B cell (primary cell): ENCODE data around the gene NRL. TPM values are rescaled to one million over a fixed set of nuclear protein-coding genes. Genes with fewer than 3 reads are reported as not detected.

Experiments
- ATAC-seq: fragments of 200-7000 bp; cut with Tn5 transposase; one replicate; pipeline ENCODE4 v1.10.0; 2021; ENCODE audit warnings: low read depth, mild to moderate bottlenecking, moderate number of reproducible peaks, moderate library complexity
- CTCF ChIA-PET: fragments of 350-600 bp; sonication (Branson Sonifier 250); formaldehyde crosslinking; loops from one replicate; lab custom pipeline; 2021; ENCODE audit warnings: antibody characterized with exemption, inconsistent platforms; lab: Charles Lee
- POLR2A ChIA-PET: fragments of 350-600 bp; sonication (Branson Sonifier 250); formaldehyde crosslinking; loops from one replicate; lab custom pipeline; 2021; ENCODE audit warnings: antibody characterized with exemption; lab: Charles Lee
- DNase-seq: peaks from one replicate; pipeline ENCODE4 v3.0.0; 2013
- H2AFZ ChIP-seq: 2 replicates; pipeline ENCODE4 v1.6.1; 2012; ENCODE audit warnings: mild to moderate bottlenecking, low read depth, low read length; ENCODE audit not compliant: insufficient read depth, poor library complexity, severe bottlenecking
- H3K27ac ChIP-seq, 2 donors: 1 replicate in 1 of 2; 2 replicates in 1 of 2; pipeline ENCODE4 v1.5.1; 2012 to 2013; ENCODE audit warnings: low read length in 2 of 2, mild to moderate bottlenecking in 2 of 2, moderate library complexity in 1 of 2
- H3K27me3 ChIP-seq, 4 experiments: fragments of 200-600 bp in 1 of 4; sonication (generic) in 1 of 4; replicated peaks in 1 of 4; 1 replicate in 2 of 4; 2 replicates in 2 of 4; pipeline versions ENCODE4 v1.6.1 to v1.7.0; 2013 to 2016; ENCODE audit warnings: low read length in 3 of 4, mild to moderate bottlenecking in 2 of 4, mixed read lengths in 1 of 4, moderate library complexity in 1 of 4; ENCODE audit not compliant: insufficient read depth in 4 of 4, control insufficient read depth in 3 of 4; ENCODE audit errors: control extremely low read depth in 1 of 4
- H3K36me3 ChIP-seq, 2 experiments: replicated peaks in 1 of 2; 1 replicate in 1 of 2; 2 replicates in 1 of 2; pipeline versions ENCODE4 v1.6.1 to v1.7.1; 2013; ENCODE audit warnings: low read length in 1 of 2; ENCODE audit not compliant: insufficient read depth in 2 of 2, control insufficient read depth in 1 of 2; ENCODE audit errors: control extremely low read depth in 1 of 2, extremely low read depth in 1 of 2
- H3K4me1 ChIP-seq, 2 donors: fragments of 200-600 bp in 1 of 2; sonication (generic) in 1 of 2; 1 replicate in 1 of 2; 2 replicates in 1 of 2; pipeline versions ENCODE4 v1.5.1 to v1.6.1; 2013 to 2017; ENCODE audit warnings: low read length in 2 of 2; ENCODE audit not compliant: control insufficient read depth in 2 of 2, insufficient read depth in 2 of 2
- H3K4me2 ChIP-seq: replicated peaks from 2 replicates; pipeline ENCODE3; 2012; ENCODE audit warnings: mild to moderate bottlenecking, low read depth, low read length; ENCODE audit not compliant: poor library complexity, severe bottlenecking
- H3K4me3 ChIP-seq, 5 experiments: fragments of 200-600 bp in 1 of 5; sonication (generic) in 1 of 5; 1 replicate in 3 of 5; 2 replicates in 2 of 5; pipeline versions ENCODE4 v1.5.1 to v1.7.0; 2011 to 2016; ENCODE audit warnings: low read length in 4 of 5, mild to moderate bottlenecking in 4 of 5, low read depth in 2 of 5, control low read depth in 1 of 5, moderate library complexity in 1 of 5; ENCODE audit not compliant: insufficient read depth in 1 of 5; ENCODE audit errors: control extremely low read depth in 1 of 5, extremely low read depth in 1 of 5
- H3K79me2 ChIP-seq: fragments of 200-600 bp; sonication (generic); one replicate; pipeline ENCODE4 v1.6.0; 2016; ENCODE audit warnings: low read length; ENCODE audit not compliant: control insufficient read depth, insufficient read depth
- H3K9ac ChIP-seq: fragments of 200-600 bp; sonication (generic); 2 replicates; pipeline ENCODE4 v1.6.1; 2017; ENCODE audit warnings: mild to moderate bottlenecking, low read length, moderate library complexity
- H3K9me3 ChIP-seq, 3 donors: one replicate each; pipeline versions ENCODE4 v1.6.1 to v1.7.1; 2013; ENCODE audit warnings: low read length in 2 of 3; ENCODE audit not compliant: control insufficient read depth in 2 of 3, insufficient read depth in 1 of 3; ENCODE audit errors: control extremely low read depth in 1 of 3
- H4K20me1 ChIP-seq: 2 replicates; pipeline ENCODE4 v1.6.0; 2012; ENCODE audit warnings: mild to moderate bottlenecking, low read length; ENCODE audit not compliant: insufficient read depth, control insufficient read depth, poor library complexity, severe bottlenecking
- H3K27ac Mint-ChIP-seq: one replicate; pipeline ENCODE4 v1.8.0; 2021; ENCODE audit warnings: mixed read lengths
- H3K27me3 Mint-ChIP-seq: one replicate; pipeline ENCODE4 v1.8.0; 2021; ENCODE audit warnings: mixed read lengths
- H3K4me1 Mint-ChIP-seq: one replicate; pipeline ENCODE4 v1.8.0; 2021; ENCODE audit warnings: mixed read lengths
- H3K4me3 Mint-ChIP-seq: one replicate; pipeline ENCODE4 v1.8.0; 2021; ENCODE audit warnings: mixed read lengths
- H3K9me3 Mint-ChIP-seq: one replicate; pipeline ENCODE4 v1.8.0; 2022; ENCODE audit warnings: mixed read lengths; ENCODE audit not compliant: insufficient read depth
- EZH2 ChIP-seq: IDR thresholded peaks from 2 replicates; pipeline ENCODE4 v1.6.1; 2012; ENCODE audit warnings: borderline replicate concordance, low read depth, mild to moderate bottlenecking, moderate library complexity, low read length; ENCODE audit not compliant: insufficient read depth, poor library complexity, severe bottlenecking
- WGBS: methylation state at CpG from one replicate; pipeline ENCODE4 v1.1.5; 2013; ENCODE audit warnings: missing lambda C conversion rate; ENCODE audit not compliant: insufficient coverage; 5-methylcytosine and 5-hydroxymethylcytosine counted together
- intact Hi-C: fragments of 100-400 bp; cut with micrococcal nuclease; formaldehyde crosslinking; loops from one replicate; pipeline ENCODE4 v1.10.0; 2022
- polyA plus RNA-seq: library from polyadenylated mRNA; depleted of rRNA; stranded (reverse); fragments of >200 nt; gene quantifications from 2 replicates; pipeline ENCODE4 v1.2.3, GENCODE V29; 2012
- total RNA-seq, 2 donors: library from RNA; stranded (reverse); fragments of 120-200 nt in 1 of 2; gene quantifications; 1 replicate in 1 of 2; 2 replicates in 1 of 2; pipeline versions ENCODE4 v1.2.3 to v1.2.4, GENCODE V29; 2013 to 2022
- TF ChIP-seq, protein P1 (sequence below): fragments of 200-600 bp; IDR thresholded peaks from one replicate; pipeline ENCODE4 v1.8.0; 2022; ENCODE audit warnings: antibody characterized with exemption, mild to moderate bottlenecking

NRL gene
- total and polyA plus RNA-seq, 2 donors (not counting 1 experiment from before 2014, with no cell fraction given) = 7.0 to 8.8 TPM

DNA sequence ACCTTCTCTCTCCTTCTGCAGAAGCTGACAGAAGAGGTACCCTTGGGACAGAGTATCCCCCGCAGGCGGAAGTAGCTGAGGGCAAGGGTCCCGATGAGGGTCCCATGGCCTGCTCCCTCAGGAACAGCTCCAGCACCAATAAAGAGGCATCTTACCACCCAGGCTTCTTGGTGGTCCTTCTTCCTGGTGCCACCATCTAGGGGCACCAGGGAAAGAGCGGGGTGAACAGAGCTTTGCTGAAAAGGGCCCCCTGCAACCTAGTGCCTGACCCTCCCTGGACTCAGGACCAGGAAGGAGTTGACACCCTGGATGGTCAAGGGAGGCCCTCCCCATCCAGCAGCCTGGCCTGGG, 45.7 kb upstream of the NRL start:
- H3K4me1 Mint-ChIP-seq = peaks cover 42% of the 10 kb centered on the region
- H3K27me3 ChIP-seq = no peaks in the 10 kb centered on the region
- intact Hi-C loops = loop anchor here (5.0 kb wide), 1 partner anchor 72 kb away; the partner anchor contains the start of genes GMPR2 and NEDD8
- no peak overlapping the region for H3K4me3 ChIP-seq
- DNase-seq (no peak), ATAC-seq (no peak)
- ChIA-PET POLR2A (interaction anchor here (0.7 to 3.8 kb wide), 14 partner anchors 9 to 62 kb away, joined by 3 to 35 read pairs (median 7); partner anchors contain the start of genes CHMP4A, DCAF11, EMC9 and IPO4), CTCF (interaction anchor here (0.7 to 3.8 kb wide), 33 partner anchors 8 to 529 kb away, joined by 3 to 63 read pairs (median 9); partner anchors contain the start of genes CHMP4A, CIDEB, DCAF11 and EMC9)
- H3K9me3 Mint-ChIP-seq = no peaks in the 10 kb centered on the region
- peaks cover 29 to 39% of the 10 kb centered on the region in 2 donors for H3K4me1 ChIP-seq
- H3K36me3 ChIP-seq = peaks cover 6 to 68% of the 10 kb centered on the region in 2 experiments
- H2AFZ ChIP-seq = peak overlapping the region; percentile 60
- peak overlapping the region; percentile 77 for H3K4me2 ChIP-seq
- 100% methylated on average over 2 of the region's 4 CpGs for WGBS
- H3K79me2 ChIP-seq = peaks cover 45% of the 10 kb centered on the region
- no peak overlapping the region for H3K9ac ChIP-seq
- no peak for TF ChIP-seq EZH2
- TF ChIP-seq, protein P1, sequence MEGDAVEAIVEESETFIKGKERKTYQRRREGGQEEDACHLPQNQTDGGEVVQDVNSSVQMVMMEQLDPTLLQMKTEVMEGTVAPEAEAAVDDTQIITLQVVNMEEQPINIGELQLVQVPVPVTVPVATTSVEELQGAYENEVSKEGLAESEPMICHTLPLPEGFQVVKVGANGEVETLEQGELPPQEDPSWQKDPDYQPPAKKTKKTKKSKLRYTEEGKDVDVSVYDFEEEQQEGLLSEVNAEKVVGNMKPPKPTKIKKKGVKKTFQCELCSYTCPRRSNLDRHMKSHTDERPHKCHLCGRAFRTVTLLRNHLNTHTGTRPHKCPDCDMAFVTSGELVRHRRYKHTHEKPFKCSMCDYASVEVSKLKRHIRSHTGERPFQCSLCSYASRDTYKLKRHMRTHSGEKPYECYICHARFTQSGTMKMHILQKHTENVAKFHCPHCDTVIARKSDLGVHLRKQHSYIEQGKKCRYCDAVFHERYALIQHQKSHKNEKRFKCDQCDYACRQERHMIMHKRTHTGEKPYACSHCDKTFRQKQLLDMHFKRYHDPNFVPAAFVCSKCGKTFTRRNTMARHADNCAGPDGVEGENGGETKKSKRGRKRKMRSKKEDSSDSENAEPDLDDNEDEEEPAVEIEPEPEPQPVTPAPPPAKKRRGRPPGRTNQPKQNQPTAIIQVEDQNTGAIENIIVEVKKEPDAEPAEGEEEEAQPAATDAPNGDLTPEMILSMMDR = no peak
- peak overlapping the region; percentile 85 to 88 for H3K27ac ChIP-seq
- peak overlapping the region; percentile 39 for H3K4me3 Mint-ChIP-seq
- H3K27ac Mint-ChIP-seq = peak overlapping the region; percentile 99
- H3K27me3 Mint-ChIP-seq = no peaks in the 10 kb centered on the region
- no peaks in the 10 kb centered on the region for H3K9me3 ChIP-seq
- peaks cover 39% of the 10 kb centered on the region for H4K20me1 ChIP-seq
